GM21447 (cell line): Measurements from ENCODE around the gene PPFIA1.

Experiments used
- ATAC-seq: cut with Tn5 transposase; IDR thresholded peaks from one replicate; pipeline ENCODE4 v1.9.1; 2021; ENCODE audit not compliant: unreplicated experiment

Gene PPFIA1

DNA sequence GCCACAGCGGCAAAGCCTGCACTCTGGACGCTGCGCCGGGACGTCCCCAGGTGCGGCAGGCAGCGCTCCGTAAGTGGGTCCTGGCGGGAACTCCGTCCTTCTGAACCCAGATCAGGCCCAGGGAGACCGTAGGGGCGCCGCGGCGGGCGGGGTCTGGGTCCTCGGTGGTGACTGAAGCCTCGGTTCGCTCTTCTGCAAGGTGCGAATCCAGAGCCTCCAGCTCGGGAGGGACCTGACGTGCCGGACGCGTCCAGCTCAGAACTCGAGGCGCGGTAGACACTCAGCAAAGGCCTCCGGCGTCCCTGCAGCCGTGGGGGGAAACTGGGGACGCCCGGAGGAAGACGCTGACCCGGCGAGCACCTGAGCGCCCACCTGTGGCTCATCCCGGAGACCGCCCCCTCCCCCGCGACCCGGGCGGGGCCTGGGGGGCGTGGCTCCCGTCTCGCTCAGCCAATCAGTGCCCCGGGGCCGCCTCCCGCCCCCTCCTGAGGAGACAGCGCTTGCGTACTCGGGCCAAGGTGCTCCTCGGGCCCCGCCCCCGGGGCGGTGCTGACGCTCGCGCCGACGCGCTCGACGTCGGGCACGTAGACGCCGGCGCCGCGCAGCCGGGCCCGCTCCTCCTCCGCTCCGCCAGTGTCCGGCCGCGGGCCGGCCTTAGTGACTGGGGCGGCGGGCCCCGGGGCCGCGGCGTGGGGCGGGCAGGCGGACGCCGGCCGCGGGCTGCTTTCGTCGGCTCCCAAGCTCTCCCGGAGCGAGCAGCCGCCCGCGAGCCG, at the start of gene PPFIA1:
Gene PPFIA1, plus strand, starts transcription at position 587 of the 773 bp plus-strand sequence. CDS start 1,483 bp downstream, outside the sequence.
- peak; percentile 82 for ATAC-seq

DNA sequence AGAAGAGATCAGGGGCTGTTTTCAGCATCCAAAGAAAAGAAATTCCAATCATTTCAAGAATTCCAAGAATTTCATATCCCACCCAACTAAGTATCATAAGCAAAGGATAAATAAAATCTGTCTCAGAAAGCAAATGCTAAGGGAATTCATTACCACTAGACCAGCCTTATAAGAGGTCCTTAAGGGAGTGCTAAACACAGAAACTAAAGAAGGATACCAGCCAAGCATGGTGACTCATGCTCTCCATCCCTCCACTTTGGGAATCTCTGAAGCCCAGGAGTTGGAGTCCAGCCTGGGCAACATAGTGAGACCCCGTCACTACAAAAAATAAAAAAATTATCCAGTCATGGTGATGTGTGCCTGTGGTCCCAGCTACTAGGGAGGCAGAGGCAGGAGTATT, 49.6 kb upstream of the PPFIA1 start:
- ATAC-seq = no peak

DNA sequence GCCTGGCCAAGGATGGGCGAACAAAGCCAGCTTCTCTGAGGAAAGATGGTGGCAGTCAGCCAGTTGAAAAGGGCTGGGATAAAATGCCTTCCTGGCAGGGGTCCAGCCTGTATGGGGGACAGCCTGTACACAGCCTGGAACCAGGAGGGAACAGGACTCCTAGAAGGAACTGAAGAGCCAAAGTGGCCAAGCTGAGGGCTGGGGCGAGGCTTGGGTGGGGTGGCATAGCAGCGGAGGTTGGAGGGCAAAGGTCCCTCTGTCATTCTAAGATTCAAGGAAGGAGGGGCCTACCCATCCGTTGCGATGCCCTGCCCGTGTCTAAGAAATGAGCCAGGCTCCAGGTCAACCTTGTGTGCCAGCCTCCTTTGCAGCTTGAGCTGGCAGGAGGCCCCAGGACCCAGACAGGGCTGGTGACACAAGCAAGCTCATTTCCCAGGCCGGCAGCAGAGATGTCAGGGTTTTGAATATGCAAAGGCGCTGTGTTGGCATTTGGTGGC, 44.8 kb upstream of the PPFIA1 start:
- ATAC-seq = no peak

DNA sequence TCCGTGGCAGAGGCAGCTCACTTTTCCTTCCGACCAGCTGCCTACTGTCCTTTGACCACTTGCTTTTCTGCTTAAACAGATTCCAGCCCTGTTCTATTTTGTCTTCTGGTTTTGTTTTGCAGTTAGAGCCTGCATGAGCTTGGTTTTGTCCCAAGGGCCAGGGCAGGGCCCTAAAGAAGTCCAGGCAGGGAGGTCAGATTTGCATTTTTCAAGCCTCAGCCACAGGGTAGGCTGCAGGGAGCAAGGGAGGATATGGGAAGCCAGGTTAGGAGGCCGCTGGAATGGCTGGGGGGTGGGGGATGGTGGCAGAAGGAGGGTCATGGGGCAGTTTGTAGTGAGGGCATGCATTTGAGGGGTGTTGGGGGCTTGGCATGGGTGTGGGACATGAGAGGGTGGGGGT, 44.3 kb upstream of the PPFIA1 start:
- no peak for ATAC-seq

DNA sequence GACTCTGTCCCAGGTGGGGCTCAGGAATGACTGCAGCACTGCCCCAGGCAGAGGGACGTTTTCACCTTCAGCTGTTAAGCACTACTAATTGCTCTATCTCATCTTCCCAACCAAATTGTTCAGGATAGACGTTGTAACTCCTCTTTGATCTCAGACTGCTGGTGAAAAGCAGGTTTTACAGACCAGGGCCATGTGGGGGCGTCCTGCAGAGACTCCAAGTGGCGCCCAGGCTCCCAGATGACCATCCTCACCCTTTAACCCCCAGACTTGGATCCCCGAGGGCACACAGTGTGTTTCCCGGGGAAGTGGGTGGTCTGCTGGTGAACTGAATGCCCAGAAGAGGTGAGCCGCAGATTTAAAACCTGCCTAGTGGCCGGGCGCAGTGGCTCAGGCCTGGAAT, 43.5 kb upstream of the PPFIA1 start:
- ATAC-seq = no peak

DNA sequence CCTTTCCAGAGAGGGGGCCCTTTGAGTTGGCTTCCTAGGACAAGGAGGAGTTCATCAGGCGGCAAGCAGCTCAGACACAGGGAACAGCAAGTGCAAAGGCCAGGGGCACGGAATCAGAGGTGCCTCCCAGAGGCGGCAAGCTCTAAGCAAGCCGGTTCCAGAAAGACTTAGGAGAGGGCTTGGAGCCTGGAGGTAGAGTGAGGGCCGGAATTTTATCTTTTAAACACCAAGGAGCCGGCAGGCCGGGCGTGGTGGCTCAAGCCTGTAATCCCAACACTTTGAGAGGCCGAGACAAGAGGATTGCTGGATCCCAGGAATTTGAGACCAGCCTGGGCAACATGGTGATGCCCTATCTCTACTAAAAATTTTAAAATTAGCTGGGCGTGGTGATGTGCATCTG, 40.8 kb upstream of the PPFIA1 start:
- no peak for ATAC-seq

DNA sequence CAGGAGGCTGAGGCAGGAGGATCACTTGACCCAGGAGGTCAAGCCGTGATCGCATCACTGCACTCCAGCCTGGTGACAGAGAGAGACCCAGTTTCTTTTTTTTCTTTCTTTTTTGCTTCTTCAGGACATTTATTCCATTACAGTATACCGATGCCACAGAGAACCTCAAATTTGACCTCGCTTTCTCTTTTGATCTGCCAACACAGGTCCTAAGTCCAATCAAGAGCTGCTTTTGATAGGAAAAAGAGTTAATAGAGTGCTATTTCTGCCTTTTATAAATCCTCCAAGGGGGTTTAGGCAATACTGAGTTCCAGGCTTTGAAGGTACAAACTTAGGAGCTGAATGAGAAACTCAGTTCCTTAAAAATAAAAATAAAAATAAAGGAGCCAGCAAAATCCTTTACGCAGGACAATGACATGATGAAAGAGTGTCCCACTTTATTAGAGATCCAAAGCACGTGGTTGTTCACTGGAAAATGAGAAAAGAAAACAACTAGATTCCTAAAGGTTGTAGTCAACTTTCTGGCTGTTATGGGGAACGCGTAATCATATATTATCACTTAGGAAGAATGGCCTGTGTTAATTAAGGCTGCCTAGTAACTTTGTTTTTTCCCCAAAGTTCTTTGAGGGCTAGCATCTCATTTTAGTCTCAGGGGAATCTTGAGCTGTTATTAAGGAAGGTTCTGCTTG, 40.2 kb upstream of the PPFIA1 start:
- no peak for ATAC-seq

DNA sequence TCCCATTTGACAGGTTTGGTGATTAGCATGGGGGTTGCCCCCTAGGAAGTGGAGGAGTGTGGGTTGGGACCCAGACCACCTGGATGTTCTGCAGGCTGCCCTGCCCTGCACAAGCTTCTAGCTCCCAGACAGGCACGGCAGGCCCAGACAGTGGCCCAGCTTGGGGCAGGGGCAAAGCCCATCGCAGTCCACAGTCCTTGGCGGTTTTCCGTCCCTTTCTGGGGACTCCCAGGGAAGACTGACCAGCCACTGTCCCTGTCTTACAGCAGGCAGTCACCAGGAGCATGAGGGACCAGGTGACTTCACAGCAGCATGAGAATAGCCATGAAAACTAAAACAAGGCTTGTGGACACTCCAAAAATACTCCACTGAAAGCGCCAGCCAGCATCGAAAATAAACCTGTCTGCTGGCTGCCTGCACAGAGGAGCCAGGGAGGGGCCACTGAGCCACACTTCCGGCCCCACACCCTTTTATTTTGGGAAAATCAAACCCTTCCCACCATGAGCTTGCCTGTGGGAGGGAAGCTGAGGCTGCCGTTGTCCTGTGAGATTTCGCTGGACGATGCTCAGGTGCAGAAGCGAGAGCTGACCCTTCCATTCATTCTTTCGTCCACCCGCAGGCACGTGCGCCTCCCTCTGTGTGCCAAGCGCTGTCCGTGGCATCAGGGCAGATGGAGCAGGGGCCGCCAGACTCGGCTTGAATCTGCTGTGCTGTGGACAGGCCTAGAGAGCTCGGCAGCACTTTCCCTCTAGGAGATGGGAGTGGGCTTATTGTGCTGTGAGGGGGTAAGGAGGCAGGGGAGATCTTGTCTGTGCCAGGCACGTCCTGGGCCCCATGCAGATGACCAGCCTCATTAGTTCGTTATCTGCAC, 39.4 kb upstream of the PPFIA1 start:
- ATAC-seq = no peak

DNA sequence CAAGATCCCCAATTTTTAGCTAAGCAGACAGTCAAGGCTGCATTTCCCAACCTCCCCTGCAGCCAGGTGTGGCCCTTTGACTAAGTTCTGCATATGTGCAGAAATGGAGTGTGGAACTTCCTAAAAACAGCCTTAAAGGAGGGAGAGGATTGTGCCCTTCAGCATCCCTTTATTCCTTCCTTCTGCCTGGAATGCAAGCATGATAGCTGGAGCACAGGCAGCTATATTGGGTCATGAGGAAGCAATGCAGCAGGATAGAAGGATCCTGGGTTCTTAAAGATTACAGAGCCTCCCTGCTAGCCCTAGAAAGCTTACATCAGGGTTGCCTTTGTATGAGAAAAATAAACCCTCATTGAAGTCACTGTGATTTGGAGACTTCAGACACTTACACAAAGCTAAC, 37.5 kb upstream of the PPFIA1 start:
- ATAC-seq = no peak

DNA sequence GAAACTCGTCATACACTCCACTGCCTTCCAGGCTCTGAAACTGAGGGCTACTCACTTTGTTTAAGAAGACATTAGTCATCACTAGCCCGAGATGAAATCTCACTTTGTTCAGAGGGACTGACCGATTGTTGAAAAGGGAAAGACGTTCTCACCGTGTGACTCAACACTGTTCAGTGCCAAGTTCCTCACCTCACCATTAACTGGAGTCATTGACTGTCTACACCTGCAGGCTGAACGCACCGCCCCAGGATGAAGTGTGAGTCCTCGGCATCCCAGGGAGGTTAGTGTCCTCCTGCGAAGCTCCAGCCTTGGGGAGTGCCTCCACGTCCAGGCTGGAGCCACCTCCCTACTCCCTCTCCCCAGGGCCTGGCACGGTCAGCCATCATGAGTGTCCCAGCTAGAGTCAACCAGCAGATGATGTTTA, 37.0 kb upstream of the PPFIA1 start:
- no peak for ATAC-seq

DNA sequence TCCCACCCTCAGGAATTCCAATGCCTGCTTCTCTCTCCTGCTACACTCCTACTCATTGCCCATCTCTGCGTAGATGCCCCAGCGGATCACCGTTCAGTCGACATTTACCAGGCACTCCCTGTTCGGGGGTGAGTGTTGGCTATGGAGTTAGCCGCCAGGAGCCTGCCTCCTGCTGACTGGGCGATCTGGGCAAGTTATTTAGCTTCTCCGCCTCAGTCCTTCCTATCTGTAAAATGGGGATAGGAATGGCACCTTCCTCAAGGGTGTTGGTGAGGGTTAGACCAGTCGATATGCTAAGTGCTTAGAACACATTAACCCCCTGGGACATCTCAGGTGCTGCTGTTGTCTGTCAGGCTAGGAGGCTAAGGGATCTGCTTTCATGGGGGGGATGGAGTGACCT, 36.5 kb upstream of the PPFIA1 start:
- no peak for ATAC-seq

DNA sequence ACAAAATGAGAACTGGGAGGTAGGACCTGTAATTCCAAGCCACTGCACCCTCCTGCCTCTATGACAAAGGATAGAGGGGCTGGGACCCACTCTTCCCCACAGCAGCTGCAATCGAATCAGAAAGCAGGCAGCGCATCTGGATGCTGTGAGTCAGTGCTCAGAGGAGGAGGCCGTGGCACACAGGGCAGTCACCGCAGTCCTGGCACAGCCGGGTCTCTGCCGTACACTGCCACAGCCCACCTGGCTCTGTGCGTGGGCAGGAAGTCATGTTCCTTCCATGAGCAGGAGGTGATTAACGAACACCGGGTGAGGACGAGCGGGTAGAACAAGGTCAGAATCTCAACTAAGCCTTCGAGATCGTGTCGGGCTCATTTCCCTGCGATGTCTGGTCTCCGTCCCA, 30.2 kb upstream of the PPFIA1 start:
- ATAC-seq = no peak

DNA sequence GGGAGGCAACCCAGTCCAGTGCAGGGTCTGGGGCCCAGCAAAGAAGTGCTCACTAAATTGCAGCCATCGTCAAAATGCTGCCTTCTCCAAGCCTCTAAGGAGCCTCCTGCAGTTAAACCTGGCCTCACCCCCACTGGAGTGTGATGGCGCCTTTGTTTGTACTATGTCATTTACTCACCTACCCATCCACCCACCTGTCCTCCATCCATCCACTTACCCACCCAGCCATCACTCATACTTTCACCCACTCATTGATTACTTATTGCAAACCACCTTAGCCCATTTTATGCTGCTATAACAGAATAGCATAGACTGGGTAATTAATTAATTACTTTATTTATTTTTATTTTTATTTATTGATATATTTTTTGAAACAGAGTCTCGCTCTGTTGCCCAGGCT, 28.8 kb upstream of the PPFIA1 start:
- ATAC-seq = no peak

DNA sequence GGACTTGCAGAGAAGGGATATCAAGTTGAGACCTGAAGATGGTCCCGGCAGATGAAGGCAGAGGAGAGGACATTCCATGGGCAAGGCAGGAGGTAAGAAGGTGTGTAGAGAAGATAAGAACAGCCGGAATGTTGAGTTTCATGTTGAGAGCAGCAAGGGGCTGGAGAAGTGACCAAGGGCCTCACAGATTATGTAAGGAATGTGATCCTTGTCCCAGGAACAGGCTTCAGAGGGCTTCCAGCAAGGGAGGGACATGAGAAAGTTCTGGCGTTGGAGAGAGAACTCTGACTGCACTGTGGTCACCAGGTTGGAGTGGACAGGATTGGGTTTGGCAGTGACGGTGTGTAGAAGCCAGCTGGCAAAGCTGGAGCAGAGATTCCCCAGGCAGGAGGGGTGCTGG, 27.6 kb upstream of the PPFIA1 start:
- no peak for ATAC-seq

DNA sequence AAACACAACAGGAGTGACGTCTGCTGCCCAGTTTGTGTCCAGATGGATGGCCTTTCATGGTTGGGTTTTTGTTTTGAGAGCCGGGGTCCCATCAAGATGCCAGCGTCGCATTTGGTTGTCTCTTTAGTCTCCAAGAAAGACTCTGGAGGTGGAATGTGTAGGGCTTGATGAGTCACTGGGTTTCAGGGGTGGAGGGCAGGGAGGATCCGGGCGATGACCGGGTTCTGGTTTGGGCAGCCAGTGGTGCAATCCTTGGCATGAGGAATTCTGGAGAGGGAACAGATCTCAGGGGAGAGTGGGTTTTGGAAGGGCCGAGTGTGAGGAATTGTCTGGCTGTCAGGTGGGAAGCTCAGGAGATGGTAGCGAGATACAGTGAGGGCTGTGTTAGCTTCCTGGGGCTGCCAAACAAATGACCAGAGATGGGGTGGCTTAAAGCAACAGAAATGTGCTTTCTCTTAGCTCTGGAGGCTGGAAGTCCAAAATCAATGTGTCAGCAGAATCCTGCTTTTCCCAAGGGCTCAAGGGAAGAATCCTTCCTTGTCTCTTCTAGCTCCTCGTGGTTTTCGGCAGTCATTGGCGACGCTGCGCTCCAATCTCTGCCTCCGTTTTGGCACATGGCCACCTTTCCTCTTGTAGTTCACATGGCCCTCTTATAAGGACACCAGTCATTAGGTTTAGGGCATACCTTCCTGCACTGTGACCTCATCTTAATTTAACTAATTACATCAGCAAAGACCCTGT, 26.4 kb upstream of the PPFIA1 start:
- no peak for ATAC-seq

DNA sequence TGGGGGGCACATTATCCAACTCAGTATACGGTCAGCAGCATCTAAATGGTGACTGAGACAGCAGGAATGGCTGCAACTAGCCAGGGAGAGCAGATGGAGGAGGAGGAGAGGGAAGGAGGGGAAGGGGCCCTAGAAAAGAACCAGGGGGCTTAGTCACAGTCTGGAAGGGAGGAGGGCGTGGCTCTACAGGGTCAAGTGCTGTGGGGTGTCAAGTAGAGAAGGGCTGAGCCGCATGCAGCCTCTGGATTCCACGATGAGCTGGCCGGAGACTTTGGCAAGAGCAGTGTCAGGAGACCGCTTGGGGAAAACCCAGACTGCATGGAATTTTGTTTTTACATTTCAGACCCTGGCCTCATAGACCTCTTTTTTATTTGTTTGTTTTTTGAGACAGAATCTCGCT, 25.8 kb upstream of the PPFIA1 start:
- ATAC-seq = no peak

DNA sequence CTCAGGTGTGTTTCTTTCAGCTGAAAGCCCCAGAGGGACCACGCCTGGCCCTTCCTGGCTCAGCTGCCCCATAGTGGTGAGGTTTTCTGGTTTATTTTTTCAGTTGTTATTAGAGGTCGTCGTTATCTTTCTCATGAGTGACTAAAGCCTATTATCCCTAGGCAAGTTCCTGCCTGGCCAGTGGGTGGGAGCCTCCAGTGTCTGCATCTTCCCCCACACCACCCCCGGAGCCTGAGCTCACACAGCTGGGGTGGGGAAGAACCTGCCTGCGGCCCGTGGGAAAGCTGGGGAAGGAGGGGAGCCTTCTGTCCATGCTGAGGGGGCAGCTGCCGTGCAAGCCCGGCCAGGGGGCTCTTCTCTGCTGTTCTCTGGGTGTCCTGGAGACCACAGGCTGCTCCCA, 24.3 kb upstream of the PPFIA1 start:
- ATAC-seq = no peak

DNA sequence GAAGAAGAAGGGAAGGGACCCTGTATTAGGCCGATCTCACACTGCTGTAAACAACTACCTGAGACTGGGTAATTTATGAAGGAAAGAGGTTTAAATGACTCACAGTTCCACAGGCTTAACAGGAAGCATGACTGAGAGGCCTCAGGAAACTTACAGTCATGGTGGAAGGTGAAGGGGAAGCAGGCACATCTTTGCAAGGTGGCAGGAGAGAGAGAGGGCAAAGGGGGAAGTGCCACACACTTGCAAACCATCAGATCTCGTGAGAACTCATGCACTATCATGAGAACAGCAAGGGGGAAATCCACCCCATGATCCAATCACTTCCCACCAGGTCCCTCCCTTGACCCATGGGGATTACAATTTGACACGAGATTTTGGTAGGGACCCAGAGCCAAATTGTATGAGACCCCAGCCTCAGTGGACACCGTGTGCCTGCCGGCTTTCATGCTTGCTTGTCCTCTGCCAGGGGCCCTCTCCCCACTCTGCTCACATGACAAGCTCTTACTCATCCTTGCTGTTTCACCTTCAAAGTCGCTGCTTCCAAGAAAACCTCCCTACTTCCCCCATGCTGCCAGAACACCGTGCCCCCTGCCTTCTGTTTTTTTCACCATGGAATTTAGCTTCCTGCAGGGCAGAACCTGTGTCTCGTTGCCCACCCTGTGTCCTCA, 23.3 kb upstream of the PPFIA1 start:
- ATAC-seq = no peak

DNA sequence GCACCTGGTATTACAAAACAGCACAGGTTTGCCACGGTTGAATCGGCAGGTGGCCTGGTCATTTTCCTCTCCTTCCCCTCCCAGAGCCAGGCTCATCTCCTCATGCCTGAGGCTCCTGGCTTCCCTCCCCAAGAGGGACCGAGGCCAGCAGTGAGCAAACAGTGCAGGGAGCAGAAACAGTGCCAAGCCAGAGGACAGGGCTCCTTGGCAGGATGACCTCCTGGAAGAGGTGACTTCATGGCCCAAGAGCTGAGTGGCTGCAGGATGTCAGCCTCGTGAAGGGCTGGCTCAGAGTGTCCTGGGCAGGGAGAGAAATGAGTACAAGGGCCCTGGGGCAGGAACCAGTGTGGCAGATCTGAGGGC, 22.8 kb upstream of the PPFIA1 start:
- ATAC-seq = no peak

DNA sequence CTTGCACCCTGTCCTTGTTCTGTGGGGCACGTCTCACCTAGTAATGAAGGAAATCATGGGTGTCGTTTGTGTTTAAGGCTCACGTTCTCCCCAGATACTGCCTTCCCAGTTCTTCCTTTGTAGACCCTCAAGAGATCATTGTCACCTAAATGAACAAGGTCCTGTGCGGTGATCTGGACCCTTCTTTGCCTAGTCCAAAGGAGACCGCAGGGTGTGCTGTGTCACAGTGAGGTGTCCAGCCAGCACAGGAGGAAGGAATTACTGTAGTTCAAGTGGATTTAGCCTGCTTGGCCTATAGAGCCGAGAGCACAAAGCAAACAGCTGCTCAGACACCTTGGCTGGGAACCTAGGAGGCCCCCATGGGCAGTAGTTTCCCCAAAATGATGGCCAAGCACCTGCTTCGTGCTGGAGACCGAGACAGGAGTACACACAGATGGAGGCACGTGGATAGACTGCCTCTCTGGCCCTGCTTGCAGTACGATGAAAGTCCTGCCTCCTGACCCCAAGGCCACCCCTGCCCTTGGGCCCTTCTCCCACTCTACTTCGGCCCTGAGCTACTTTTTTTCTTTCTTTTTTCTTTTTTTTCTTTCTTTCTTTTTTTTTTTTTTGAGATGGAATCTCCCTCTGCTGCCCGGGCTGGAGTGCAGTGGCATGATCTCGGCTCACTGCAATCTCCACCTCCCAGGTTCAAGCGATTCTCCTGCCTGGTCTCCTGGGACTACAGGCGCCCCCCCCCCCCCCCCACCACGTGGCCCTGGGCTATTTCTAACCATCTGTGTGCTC, 19.4 kb upstream of the PPFIA1 start:
- no peak for ATAC-seq
